ENCODE measurements around the gene KNL1. TPM values are rescaled to one million over a fixed set of nuclear protein-coding genes. Genes with fewer than 3 reads are reported as not detected.

Gene KNL1
- total and polyA plus RNA-seq, 4 donors = 0.45 to 5.4 (median 0.74) TPM

DNA sequence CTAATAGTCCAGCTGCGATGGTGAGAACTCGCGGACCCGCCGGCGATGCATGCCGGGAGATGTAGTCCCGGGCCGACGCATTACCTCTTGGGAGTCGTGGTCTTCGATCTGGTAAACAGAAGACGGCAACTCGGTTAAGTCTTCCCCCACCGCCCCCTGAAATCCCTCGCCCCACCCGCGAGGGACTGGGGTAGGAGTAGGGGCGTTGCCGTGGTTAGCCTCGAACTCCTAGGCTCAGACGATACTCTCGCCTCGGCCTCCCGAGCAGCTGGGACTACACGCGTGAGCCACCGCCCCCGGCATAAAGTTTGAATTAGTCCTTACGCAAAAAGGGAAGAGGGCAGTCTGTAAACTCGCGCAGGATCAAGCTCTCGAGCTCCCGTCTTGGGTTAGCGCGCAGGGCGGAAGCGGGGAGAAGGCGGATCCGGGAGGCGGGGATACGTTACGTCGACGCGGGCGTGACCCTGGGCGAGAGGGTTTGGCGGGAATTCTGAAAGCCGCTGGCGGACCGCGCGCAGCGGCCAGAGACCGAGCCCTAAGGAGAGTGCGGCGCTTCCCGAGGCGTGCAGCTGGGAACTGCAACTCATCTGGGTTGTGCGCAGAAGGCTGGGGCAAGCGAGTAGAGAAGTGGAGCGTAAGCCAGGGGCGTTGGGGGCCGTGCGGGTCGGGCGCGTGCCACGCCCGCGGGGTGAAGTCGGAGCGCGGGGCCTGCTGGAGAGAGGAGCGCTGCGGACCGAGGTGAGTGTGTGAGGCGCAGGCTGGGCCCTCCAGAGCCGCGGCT, 100.8 kb downstream of the KNL1 start, which contains the start of gene RAD51:
TSS of gene RAD51 (plus strand) at position 487 of the 781 bp plus-strand sequence. CDS start 3,585 bp downstream, outside the sequence.
- TF ChIP-seq, protein P1, sequence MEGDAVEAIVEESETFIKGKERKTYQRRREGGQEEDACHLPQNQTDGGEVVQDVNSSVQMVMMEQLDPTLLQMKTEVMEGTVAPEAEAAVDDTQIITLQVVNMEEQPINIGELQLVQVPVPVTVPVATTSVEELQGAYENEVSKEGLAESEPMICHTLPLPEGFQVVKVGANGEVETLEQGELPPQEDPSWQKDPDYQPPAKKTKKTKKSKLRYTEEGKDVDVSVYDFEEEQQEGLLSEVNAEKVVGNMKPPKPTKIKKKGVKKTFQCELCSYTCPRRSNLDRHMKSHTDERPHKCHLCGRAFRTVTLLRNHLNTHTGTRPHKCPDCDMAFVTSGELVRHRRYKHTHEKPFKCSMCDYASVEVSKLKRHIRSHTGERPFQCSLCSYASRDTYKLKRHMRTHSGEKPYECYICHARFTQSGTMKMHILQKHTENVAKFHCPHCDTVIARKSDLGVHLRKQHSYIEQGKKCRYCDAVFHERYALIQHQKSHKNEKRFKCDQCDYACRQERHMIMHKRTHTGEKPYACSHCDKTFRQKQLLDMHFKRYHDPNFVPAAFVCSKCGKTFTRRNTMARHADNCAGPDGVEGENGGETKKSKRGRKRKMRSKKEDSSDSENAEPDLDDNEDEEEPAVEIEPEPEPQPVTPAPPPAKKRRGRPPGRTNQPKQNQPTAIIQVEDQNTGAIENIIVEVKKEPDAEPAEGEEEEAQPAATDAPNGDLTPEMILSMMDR (IDR thresholded peaks at IDR 0.05; ENCODE audit: control extremely low read depth, extremely low read depth) = no peak
- Histone ChIP-seq H3K27me3 (ENCODE audit: control insufficient read depth in 3 of 3, insufficient read depth in 3 of 3, low read length in 2 of 3) (no peaks in the 10 kb centered on the region), H3K36me3 (ENCODE audit: control insufficient read depth in 4 of 4, insufficient read depth in 4 of 4, low read length in 4 of 4) (peaks cover 0 to 12% (median 7%) of the 10 kb centered on the region in 4 donors), H3K27ac (ENCODE audit: low read depth in 1 of 2, low read length in 1 of 2) (peak within 1 kb of the TSS; percentile 98 to 99), H3K4me3 (peak within 1 kb of the TSS; percentile 79), H3K4me1 (ENCODE audit: control insufficient read depth in 5 of 5, insufficient read depth in 5 of 5, low read length in 5 of 5) (peaks cover 0 to 20% (median 0%) of the 10 kb centered on the region in 5 donors), H3K9ac (ENCODE audit: insufficient read depth in 1 of 2, low read length in 2 of 2) (peak within 1 kb of the TSS; percentile 93 to 96), H3K9me3 (ENCODE audit: control insufficient read depth in 4 of 4, insufficient read depth in 3 of 4, low read length in 3 of 4) (no peaks in the 10 kb centered on the region)
- ATAC-seq (ENCODE audit: insufficient read depth, low FRiP score) (peak; percentile 96), DNase-seq (peak; percentile 96 to 98 (median 97))
- 0% methylated on average over 69 to 81 of the region's 81 CpGs for WGBS, 2 donors

DNA sequence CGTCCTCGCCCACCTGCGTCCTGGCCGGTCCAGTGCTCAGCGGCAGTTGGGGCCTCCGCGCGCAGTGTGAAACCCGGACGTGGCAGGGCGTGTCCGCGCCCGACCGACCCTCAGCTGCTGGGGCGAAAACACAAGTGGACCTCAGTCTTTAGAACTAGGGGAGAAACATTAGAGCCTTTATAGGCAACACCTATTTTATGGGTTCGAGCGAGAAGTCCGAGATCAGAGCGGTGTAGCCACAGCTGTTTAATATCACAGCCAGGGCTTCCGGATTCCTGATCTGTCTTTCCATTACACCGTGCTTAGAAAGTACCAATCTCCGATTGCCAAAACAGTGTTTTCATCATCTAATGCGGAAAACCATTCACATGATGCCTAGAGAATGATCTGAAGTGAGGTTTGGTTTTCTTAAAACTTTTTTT, 101.4 kb downstream of the KNL1 start:
- Histone ChIP-seq H3K9ac (ENCODE audit: insufficient read depth in 1 of 2, low read length in 2 of 2) (no peak overlapping the region), H3K9me3 (ENCODE audit: control insufficient read depth in 4 of 4, insufficient read depth in 3 of 4, low read length in 3 of 4) (no peaks in the 10 kb centered on the region), H3K27me3 (ENCODE audit: control insufficient read depth in 3 of 3, insufficient read depth in 3 of 3, low read length in 2 of 3) (no peaks in the 10 kb centered on the region), H3K36me3 (ENCODE audit: control insufficient read depth in 4 of 4, insufficient read depth in 4 of 4, low read length in 4 of 4) (peaks cover 0 to 12% (median 6%) of the 10 kb centered on the region in 4 donors), H3K4me3 (peak overlapping the region; percentile 68), H3K27ac (ENCODE audit: low read depth in 1 of 2, low read length in 1 of 2) (peak overlapping the region in 1 of 2 donors; percentile 99), H3K4me1 (ENCODE audit: control insufficient read depth in 5 of 5, insufficient read depth in 5 of 5, low read length in 5 of 5) (peaks cover 0 to 20% (median 0%) of the 10 kb centered on the region in 5 donors)
- WGBS, 2 donors = 0 to 1% methylated on average over 24 of the region's 24 CpGs
- DNase-seq (peak in 2 of 3 donors; percentile 22 to 31), ATAC-seq (ENCODE audit: insufficient read depth, low FRiP score) (no peak)
- TF ChIP-seq, protein P1 (IDR thresholded peaks at IDR 0.05; ENCODE audit: control extremely low read depth, extremely low read depth) = no peak

- Histone ChIP-seq H3K4me1 (ENCODE audit: control insufficient read depth in 5 of 5, insufficient read depth in 5 of 5, low read length in 5 of 5) (peaks cover 0 to 20% (median 0%) of the 10 kb centered on the region in 5 donors), H3K9ac (ENCODE audit: insufficient read depth in 1 of 2, low read length in 2 of 2) (no peak overlapping the region), H3K36me3 (ENCODE audit: control insufficient read depth in 4 of 4, insufficient read depth in 4 of 4, low read length in 4 of 4) (peaks cover 0 to 10% (median 6%) of the 10 kb centered on the region in 4 donors), H3K27me3 (ENCODE audit: control insufficient read depth in 3 of 3, insufficient read depth in 3 of 3, low read length in 2 of 3) (no peaks in the 10 kb centered on the region), H3K4me3 (no peak overlapping the region), H3K9me3 (ENCODE audit: control insufficient read depth in 4 of 4, insufficient read depth in 3 of 4, low read length in 3 of 4) (no peaks in the 10 kb centered on the region), H3K27ac (ENCODE audit: low read depth in 1 of 2, low read length in 1 of 2) (no peak overlapping the region)
- DNase-seq = no peak
- WGBS, 2 donors = 75 to 80% methylated on average over 11 of the region's 11 CpGs
- ATAC-seq (ENCODE audit: insufficient read depth, low FRiP score) = no peak
- TF ChIP-seq, protein P1 (IDR thresholded peaks at IDR 0.05; ENCODE audit: control extremely low read depth, extremely low read depth) = no peak
Measured at GRCh38 chr15:40696228-40696627, 102.2 kb downstream of the KNL1 start.

Measured in lung (tissue), 12 donors.